ENCODE results near the gene FBLN2.

Gene FBLN2

GRCh38 chr3:13569641-13570390 lies 20.9 kb downstream of the FBLN2 start:
- H3K4me3 ChIP-seq (ENCODE audit: low read length in 2 of 2), result peak overlapping the region in 1 of 2 donors; percentile 14
- H3K4me1 ChIP-seq (ENCODE audit: control insufficient read depth in 2 of 2, insufficient read depth in 1 of 2, low read depth in 1 of 2, low read length in 2 of 2), result peaks cover 30 to 31% of the 10 kb centered on the region in 2 donors
- H2BK15ac ChIP-seq (ENCODE audit: low read length), result peak overlapping the region; percentile 67
- peak overlapping the region; percentile 80 for H3K23ac ChIP-seq (ENCODE audit: low read depth, low read length, poor library complexity)
- H3K79me1 ChIP-seq (ENCODE audit: low read depth, low read length), result no peaks in the 10 kb centered on the region
- H3K9me3 ChIP-seq (replicated peaks in 1 of 2; ENCODE audit: control insufficient read depth in 2 of 2, insufficient read depth in 1 of 2, low read depth in 1 of 2, low read length in 2 of 2), result no peaks in the 10 kb centered on the region
- H3K9ac ChIP-seq (ENCODE audit: low read depth, low read length, poor library complexity), result peak overlapping the region; percentile 60
- peak overlapping the region; percentile 47 for H3K14ac ChIP-seq (ENCODE audit: low read length)
- no peak for DNase-seq (ENCODE audit: low spot score)
- no peak overlapping the region for H3K4me2 ChIP-seq (ENCODE audit: insufficient read depth, low read length, poor library complexity, severe bottlenecking)
- H2BK120ac ChIP-seq (ENCODE audit: low read depth, low read length), result peak overlapping the region; percentile 47
- no CpG with 5 or more reads among the region's 26 CpGs for WGBS, 2 donors (ENCODE audit: extremely low coverage in 2 of 2, insufficient read length in 2 of 2, insufficient replicate concordance in 1 of 2)
- H2AFZ ChIP-seq (ENCODE audit: low read length), result no peak overlapping the region
- no peak overlapping the region for H4K8ac ChIP-seq (ENCODE audit: low read depth, low read length)
- H3K18ac ChIP-seq (ENCODE audit: low read length), result peak overlapping the region; percentile 89
- H2AK5ac ChIP-seq (ENCODE audit: low read depth, low read length), result peak overlapping the region; percentile 98
- H2BK5ac ChIP-seq (ENCODE audit: low read length), result no peak overlapping the region
- peak overlapping the region; percentile 76 for H3K4ac ChIP-seq (ENCODE audit: low read length)
- H4K91ac ChIP-seq (ENCODE audit: low read depth, low read length, poor library complexity), result no peak overlapping the region
- no peak overlapping the region for H3K27ac ChIP-seq (replicated peaks; ENCODE audit: low read length)
- H3K27me3 ChIP-seq (ENCODE audit: control insufficient read depth in 3 of 3, insufficient read depth in 3 of 3, low read depth in 1 of 3, low read length in 3 of 3), result no peaks in the 10 kb centered on the region
- peak overlapping the region; percentile 41 for H2BK12ac ChIP-seq (ENCODE audit: low read length)
- H3K36me3 ChIP-seq (replicated peaks in 1 of 2; ENCODE audit: control insufficient read depth in 2 of 2, insufficient read depth in 2 of 2, low read length in 2 of 2), result no peaks in the 10 kb centered on the region

- no CpG with 5 or more reads among the region's 46 CpGs for WGBS, 2 donors (ENCODE audit: extremely low coverage in 2 of 2, insufficient read length in 2 of 2, insufficient replicate concordance in 1 of 2)
- peak overlapping the region; percentile 98 for H2AK5ac ChIP-seq (ENCODE audit: low read depth, low read length)
- no peaks in the 10 kb centered on the region for H3K27me3 ChIP-seq (ENCODE audit: control insufficient read depth in 3 of 3, insufficient read depth in 3 of 3, low read depth in 1 of 3, low read length in 3 of 3)
- H3K27ac ChIP-seq (replicated peaks; ENCODE audit: low read length), result no peak overlapping the region
- no peaks in the 10 kb centered on the region for H3K79me1 ChIP-seq (ENCODE audit: low read depth, low read length)
- peak overlapping the region; percentile 47 for H3K14ac ChIP-seq (ENCODE audit: low read length)
- H2BK12ac ChIP-seq (ENCODE audit: low read length), result peak overlapping the region; percentile 94
- no peak overlapping the region for H2BK5ac ChIP-seq (ENCODE audit: low read length)
- DNase-seq (ENCODE audit: low spot score), result no peak
- H3K18ac ChIP-seq (ENCODE audit: low read length), result peak overlapping the region; percentile 71
- H3K23ac ChIP-seq (ENCODE audit: low read depth, low read length, poor library complexity), result peak overlapping the region; percentile 93
- no peak overlapping the region for H4K91ac ChIP-seq (ENCODE audit: low read depth, low read length, poor library complexity)
- H2AFZ ChIP-seq (ENCODE audit: low read length), result no peak overlapping the region
- H3K9me3 ChIP-seq (replicated peaks in 1 of 2; ENCODE audit: control insufficient read depth in 2 of 2, insufficient read depth in 1 of 2, low read depth in 1 of 2, low read length in 2 of 2), result no peaks in the 10 kb centered on the region
- H3K9ac ChIP-seq (ENCODE audit: low read depth, low read length, poor library complexity), result peak overlapping the region; percentile 12
- H2BK15ac ChIP-seq (ENCODE audit: low read length), result peak overlapping the region; percentile 67
- H2BK120ac ChIP-seq (ENCODE audit: low read depth, low read length), result no peak overlapping the region
- no peak overlapping the region for H4K8ac ChIP-seq (ENCODE audit: low read depth, low read length)
- H3K4ac ChIP-seq (ENCODE audit: low read length), result no peak overlapping the region
- peaks cover 30% of the 10 kb centered on the region in 2 donors for H3K4me1 ChIP-seq (ENCODE audit: control insufficient read depth in 2 of 2, insufficient read depth in 1 of 2, low read depth in 1 of 2, low read length in 2 of 2)
- H3K36me3 ChIP-seq (replicated peaks in 1 of 2; ENCODE audit: control insufficient read depth in 2 of 2, insufficient read depth in 2 of 2, low read length in 2 of 2), result no peaks in the 10 kb centered on the region
- no peak overlapping the region for H3K4me2 ChIP-seq (ENCODE audit: insufficient read depth, low read length, poor library complexity, severe bottlenecking)
- H3K4me3 ChIP-seq (ENCODE audit: low read length in 2 of 2), result no peak overlapping the region
These were observed 21.7 kb downstream of the FBLN2 start for GRCh38 chr3:13570391-13571194.

- H3K14ac ChIP-seq (ENCODE audit: low read length), result no peak overlapping the region
- H3K36me3 ChIP-seq (replicated peaks in 1 of 2; ENCODE audit: control insufficient read depth in 2 of 2, insufficient read depth in 2 of 2, low read length in 2 of 2), result no peaks in the 10 kb centered on the region
- H3K9ac ChIP-seq (ENCODE audit: low read depth, low read length, poor library complexity), result no peak overlapping the region
- H3K9me3 ChIP-seq (replicated peaks in 1 of 2; ENCODE audit: control insufficient read depth in 2 of 2, insufficient read depth in 1 of 2, low read depth in 1 of 2, low read length in 2 of 2), result no peaks in the 10 kb centered on the region
- no peak overlapping the region for H4K91ac ChIP-seq (ENCODE audit: low read depth, low read length, poor library complexity)
- H3K27me3 ChIP-seq (ENCODE audit: control insufficient read depth in 3 of 3, insufficient read depth in 3 of 3, low read depth in 1 of 3, low read length in 3 of 3), result no peaks in the 10 kb centered on the region
- no peak overlapping the region for H3K27ac ChIP-seq (replicated peaks; ENCODE audit: low read length)
- peak overlapping the region; percentile 87 for H2BK5ac ChIP-seq (ENCODE audit: low read length)
- H2AFZ ChIP-seq (ENCODE audit: low read length), result no peak overlapping the region
- no peak overlapping the region for H3K4me2 ChIP-seq (ENCODE audit: insufficient read depth, low read length, poor library complexity, severe bottlenecking)
- H2AK5ac ChIP-seq (ENCODE audit: low read depth, low read length), result peak overlapping the region; percentile 37
- no peak overlapping the region for H3K4me3 ChIP-seq (ENCODE audit: low read length in 2 of 2)
- WGBS, 2 donors (ENCODE audit: extremely low coverage in 2 of 2, insufficient read length in 2 of 2, insufficient replicate concordance in 1 of 2), result no CpG with 5 or more reads among the region's 11 CpGs
- H2BK12ac ChIP-seq (ENCODE audit: low read length), result no peak overlapping the region
- H3K4me1 ChIP-seq (ENCODE audit: control insufficient read depth in 2 of 2, insufficient read depth in 1 of 2, low read depth in 1 of 2, low read length in 2 of 2), result peaks cover 25 to 30% of the 10 kb centered on the region in 2 donors
- peak overlapping the region; percentile 43 for H3K23ac ChIP-seq (ENCODE audit: low read depth, low read length, poor library complexity)
- no peak for DNase-seq (ENCODE audit: low spot score)
- H2BK15ac ChIP-seq (ENCODE audit: low read length), result peak overlapping the region; percentile 26
- H3K79me1 ChIP-seq (ENCODE audit: low read depth, low read length), result no peaks in the 10 kb centered on the region
- no peak overlapping the region for H3K4ac ChIP-seq (ENCODE audit: low read length)
- H4K8ac ChIP-seq (ENCODE audit: low read depth, low read length), result peak overlapping the region; percentile 4
- H3K18ac ChIP-seq (ENCODE audit: low read length), result peak overlapping the region; percentile 38
- no peak overlapping the region for H2BK120ac ChIP-seq (ENCODE audit: low read depth, low read length)
These were observed 22.3 kb downstream of the FBLN2 start for GRCh38 chr3:13571264-13571663.

All from neuronal stem cell (in vitro differentiated cells).